Retinal pigment epithelial cell (primary cell): ENCODE results near the gene APBA2.

ENCODE experiments used
- DNase-seq: peaks from one replicate; pipeline ENCODE4 v3.0.0-alpha.2; 2010; ENCODE audit warnings: low read depth
- H3K4me3 ChIP-seq: 2 replicates; pipeline ENCODE4 v1.5.1; 2011; ENCODE audit warnings: mild to moderate bottlenecking, low read length, control low read depth, moderate library complexity
- CTCF ChIP-seq: conservative IDR thresholded peaks from 2 replicates; pipeline ENCODE4 v1.5.1; 2011; ENCODE audit warnings: low read depth, low read length, control low read depth, inconsistent platforms

Gene APBA2

GRCh38 chr15:29058903-29059539 lies 173.2 kb downstream of the APBA2 start:
- no peak for TF ChIP-seq CTCF
- DNase-seq = no peak
- H3K4me3 ChIP-seq = no peak overlapping the region

GRCh38 chr15:29059871-29060640 lies 174.3 kb downstream of the APBA2 start:
- H3K4me3 ChIP-seq = no peak overlapping the region
- no peak for DNase-seq
- no peak for TF ChIP-seq CTCF

- H3K4me3 ChIP-seq = no peak overlapping the region
- no peak for DNase-seq
- TF ChIP-seq CTCF = no peak
Measured at GRCh38 chr15:29061746-29062145, 176.0 kb downstream of the APBA2 start.

- no peak for TF ChIP-seq CTCF
Measured at GRCh38 chr15:29062179-29062591, 176.4 kb downstream of the APBA2 start.

GRCh38 chr15:29062626-29063025 lies 176.9 kb downstream of the APBA2 start:
- no peak overlapping the region for H3K4me3 ChIP-seq
- DNase-seq = no peak
- TF ChIP-seq CTCF = no peak

More at GRCh38 chr15:29062179-29062591, 176.4 kb downstream of the APBA2 start:
- no peak for DNase-seq
- H3K4me3 ChIP-seq = no peak overlapping the region

- DNase-seq = no peak
- no peak for TF ChIP-seq CTCF
- no peak overlapping the region for H3K4me3 ChIP-seq
Measured at GRCh38 chr15:29063646-29064045, 177.9 kb downstream of the APBA2 start.

GRCh38 chr15:29064290-29064689 lies 178.5 kb downstream of the APBA2 start:
- DNase-seq = no peak
- TF ChIP-seq CTCF = no peak
- no peak overlapping the region for H3K4me3 ChIP-seq
